IMR-90 (cell line): ENCODE data around the gene DOCK2. TPM values are rescaled to one million over a fixed set of nuclear protein-coding genes. Genes with fewer than 3 reads are reported as not detected.

ENCODE experiments used
- ATAC-seq: fragments of 200-7000 bp; cut with Tn5 transposase; 2 replicates; pipeline ENCODE4 v1.9.1; 2020; ENCODE audit warnings: low read depth, mild to moderate bottlenecking, moderate library complexity
- BruUV-seq: library from RNA; stranded (reverse); fragments of 400-500 nt; replicated peaks from 2 replicates; lab custom pipeline; 2021; lab: Mats Ljungman, UMichigan
- CTCF ChIA-PET: fragments of 300-600 bp; formaldehyde crosslinking; extraction: SDS; loops from one replicate; lab custom pipeline; 2021; ENCODE audit warnings: antibody characterized with exemption; lab: Yijun Ruan, JAX
- POLR2A ChIA-PET: fragments of 300-600 bp; sonication (Branson Sonifier 250); formaldehyde crosslinking; loops from one replicate; lab custom pipeline; 2022; ENCODE audit warnings: antibody characterized with exemption; ENCODE audit not compliant: unreplicated experiment; lab: Charles Lee
- DNase-seq: peaks from one replicate; pipeline ENCODE4 v3.0.0; 2013
- H2AFZ ChIP-seq: replicated peaks from 2 replicates; pipeline ENCODE3; 2013; ENCODE audit warnings: low read length, mild to moderate bottlenecking; ENCODE audit not compliant: poor library complexity
- H2AK5ac ChIP-seq: 2 replicates; pipeline ENCODE4 v1.6.1; 2013; ENCODE audit warnings: low read depth, low read length, inconsistent platforms
- H2AK9ac ChIP-seq: replicated peaks from 2 replicates; pipeline ENCODE3; 2013; ENCODE audit warnings: mild to moderate bottlenecking, low read depth, low read length, moderate library complexity; ENCODE audit not compliant: poor library complexity
- H2BK120ac ChIP-seq: 2 replicates; pipeline ENCODE4 v1.6.1; 2013; ENCODE audit warnings: low read depth, low read length, inconsistent platforms
- H2BK15ac ChIP-seq: 3 replicates; pipeline ENCODE4 v1.6.1; 2013; ENCODE audit warnings: low read depth, low read length, inconsistent platforms
- H2BK20ac ChIP-seq: 2 replicates; pipeline ENCODE4 v1.6.1; 2013; ENCODE audit warnings: low read depth, mild to moderate bottlenecking, inconsistent platforms, low read length, moderate library complexity
- H2BK5ac ChIP-seq: 2 replicates; pipeline ENCODE4 v1.6.1; 2013; ENCODE audit warnings: mild to moderate bottlenecking, low read depth, low read length, inconsistent platforms; ENCODE audit not compliant: poor library complexity, severe bottlenecking
- H3K14ac ChIP-seq: replicated peaks from 2 replicates; pipeline ENCODE4 v1.6.1; 2013; ENCODE audit warnings: low read depth, low read length, inconsistent platforms
- H3K18ac ChIP-seq: 2 replicates; pipeline ENCODE4 v1.6.1; 2013; ENCODE audit warnings: low read depth, low read length, control low read depth
- H3K23ac ChIP-seq: 2 replicates; pipeline ENCODE4 v1.6.1; 2013; ENCODE audit warnings: low read depth, low read length, inconsistent platforms
- H3K27ac ChIP-seq: 2 replicates; pipeline ENCODE4 v1.5.1; 2013; ENCODE audit warnings: mild to moderate bottlenecking, control low read depth, low read length; ENCODE audit not compliant: insufficient read depth
- H3K27me3 ChIP-seq: 2 replicates; pipeline ENCODE4 v1.6.1; 2013; ENCODE audit warnings: low read length; ENCODE audit not compliant: control insufficient read depth, insufficient read depth
- H3K36me3 ChIP-seq: 2 replicates; pipeline ENCODE4 v1.6.1; 2013; ENCODE audit warnings: low read length, mixed read lengths; ENCODE audit not compliant: control insufficient read depth, insufficient read depth
- H3K4ac ChIP-seq: 2 replicates; pipeline ENCODE4 v1.6.1; 2013; ENCODE audit warnings: low read depth, low read length, inconsistent platforms
- H3K4me1 ChIP-seq: 2 replicates; pipeline ENCODE4 v1.6.1; 2013; ENCODE audit warnings: low read length, mixed read lengths; ENCODE audit not compliant: control insufficient read depth, insufficient read depth
- H3K4me2 ChIP-seq: 2 replicates; pipeline ENCODE4 v1.6.1; 2013; ENCODE audit warnings: low read depth, mild to moderate bottlenecking, control low read depth, low read length, moderate library complexity
- H3K4me3 ChIP-seq: 2 replicates; pipeline ENCODE4 v1.5.1; 2013; ENCODE audit warnings: low read depth, mild to moderate bottlenecking, control low read depth, low read length, moderate library complexity; ENCODE audit not compliant: insufficient read depth
- H3K56ac ChIP-seq: 2 replicates; pipeline ENCODE4 v1.6.1; 2013; ENCODE audit warnings: low read length, inconsistent platforms; ENCODE audit not compliant: insufficient read depth; ENCODE audit errors: extremely low read depth
- H3K79me1 ChIP-seq, 2 experiments: 2 replicates each; pipeline ENCODE4 v1.6.1; 2013; ENCODE audit warnings: low read length in 2 of 2, inconsistent platforms in 1 of 2, low read depth in 1 of 2
- H3K9ac ChIP-seq: 2 replicates; pipeline ENCODE4 v1.6.1; 2013; ENCODE audit warnings: low read depth, low read length, control low read depth
- H3K9me1 ChIP-seq: 2 replicates; pipeline ENCODE4 v1.6.1; 2013; ENCODE audit warnings: low read length, inconsistent platforms; ENCODE audit not compliant: insufficient read depth
- H3K9me3 ChIP-seq: 2 replicates; pipeline ENCODE4 v1.6.1; 2013; ENCODE audit warnings: low read length; ENCODE audit not compliant: control insufficient read depth, insufficient read depth
- H4K20me1 ChIP-seq: 2 replicates; pipeline ENCODE4 v1.6.1; 2013; ENCODE audit warnings: low read length, inconsistent platforms; ENCODE audit not compliant: insufficient read depth
- H4K5ac ChIP-seq: 2 replicates; pipeline ENCODE4 v1.6.1; 2013; ENCODE audit warnings: mild to moderate bottlenecking, low read depth, low read length, control low read depth
- H4K8ac ChIP-seq, 2 experiments: 2 replicates each; pipeline ENCODE4 v1.6.1; 2013; ENCODE audit warnings: low read depth in 2 of 2, low read length in 2 of 2, control low read depth in 1 of 2, inconsistent platforms in 1 of 2
- H4K91ac ChIP-seq: 2 replicates; pipeline ENCODE4 v1.6.1; 2013; ENCODE audit warnings: low read depth, low read length, inconsistent platforms; ENCODE audit not compliant: insufficient read depth
- BHLHE40 ChIP-seq: fragments of 150-350 bp; IDR thresholded peaks from 2 replicates; pipeline ENCODE4 v1.6.1; 2016; ENCODE audit warnings: mild to moderate bottlenecking, low read depth, low read length
- CEBPB ChIP-seq: IDR thresholded peaks from 2 replicates; pipeline ENCODE4 v1.6.1; 2012; ENCODE audit warnings: low read depth, low read length, improper control_type of control experiment
- CHD1 ChIP-seq: IDR thresholded peaks from 2 replicates; pipeline ENCODE4 v1.6.1; 2012; ENCODE audit warnings: low read depth, low read length, improper control_type of control experiment
- CTCF ChIP-seq: conservative IDR thresholded peaks from 2 replicates; pipeline ENCODE4 v1.5.1; 2012; ENCODE audit warnings: mild to moderate bottlenecking, low read depth, low read length, improper control_type of control experiment
- FOS ChIP-seq: fragments of 150-350 bp; IDR thresholded peaks from 2 replicates; pipeline ENCODE4 v1.6.1; 2016; ENCODE audit warnings: low read depth, low read length
- MAFK ChIP-seq: IDR thresholded peaks from 2 replicates; pipeline ENCODE4 v1.6.1; 2012; ENCODE audit warnings: low read depth, low read length, improper control_type of control experiment
- MAZ ChIP-seq: IDR thresholded peaks from 2 replicates; pipeline ENCODE4 v1.6.1; 2012; ENCODE audit warnings: low read depth, mild to moderate bottlenecking, low read length, improper control_type of control experiment, moderate library complexity, borderline replicate concordance
- MXI1 ChIP-seq: IDR thresholded peaks from 2 replicates; pipeline ENCODE4 v1.6.1; 2012; ENCODE audit warnings: low read depth, mild to moderate bottlenecking, low read length, moderate library complexity, borderline replicate concordance
- NFE2L2 ChIP-seq: fragments of 150-350 bp; IDR thresholded peaks from 2 replicates; pipeline ENCODE4 v1.6.1; 2016; ENCODE audit warnings: low read depth, mild to moderate bottlenecking, low read length
- POLR2A ChIP-seq: IDR thresholded peaks from 2 replicates; pipeline ENCODE4 v1.6.1; 2012; ENCODE audit warnings: mild to moderate bottlenecking, low read depth, low read length
- RAD21 ChIP-seq: IDR thresholded peaks from 2 replicates; pipeline ENCODE4 v1.6.1; 2012; ENCODE audit warnings: low read length, improper control_type of control experiment
- RCOR1 ChIP-seq: IDR thresholded peaks from 2 replicates; pipeline ENCODE4 v1.6.1; 2012; ENCODE audit warnings: mild to moderate bottlenecking, low read length, improper control_type of control experiment; ENCODE audit not compliant: insufficient replicate concordance
- RFX5 ChIP-seq: IDR thresholded peaks from 2 replicates; pipeline ENCODE4 v1.8.0; 2012; ENCODE audit warnings: low read depth, mild to moderate bottlenecking, low read length, moderate library complexity
- SMC3 ChIP-seq: fragments of 150-350 bp; IDR thresholded peaks from 2 replicates; pipeline ENCODE4 v1.6.1; 2016; ENCODE audit warnings: low read depth, mild to moderate bottlenecking, antibody characterized with exemption, low read length, moderate library complexity
- dilution Hi-C: fragments of 300-500 bp; cut with HindIII; formaldehyde crosslinking; loops from one replicate; pipeline ENCODE4 v1.14.3; 2018; ENCODE audit warnings: low sequenced_read_pairs; ENCODE audit not compliant: unreplicated experiment
- in situ Hi-C: fragments of 300-500 bp; cut with MboI; formaldehyde crosslinking; loops from 3 replicates; pipeline ENCODE4 v1.14.3; 2019; ENCODE audit warnings: low sequenced_read_pairs, inconsistent platforms, mixed read lengths
- intact Hi-C: fragments of 100-400 bp; cut with micrococcal nuclease; formaldehyde crosslinking; loops from 2 replicates; pipeline ENCODE4 v1.10.0; 2022
- polyA plus RNA-seq, 3 experiments: library from polyadenylated mRNA; depleted of rRNA; stranded (reverse); fragments of >200 nt; gene quantifications; 2 replicates each; pipeline ENCODE4 v1.2.3, GENCODE V29; 2012; ENCODE audit warnings: low replicate concordance in 1 of 3
- total RNA-seq: library from RNA; depleted of rRNA; stranded (reverse); fragments of >200 nt; gene quantifications from 2 replicates; pipeline ENCODE4 v1.2.3, GENCODE V29; 2012
- TF ChIP-seq, protein P1 (sequence below): fragments of 150-350 bp; IDR thresholded peaks from 2 replicates; pipeline ENCODE4 v1.6.1; 2016; ENCODE audit warnings: low read depth, mild to moderate bottlenecking, low read length, moderate library complexity, borderline replicate concordance
- TF ChIP-seq, protein P2 (sequence below): fragments of 150-350 bp; IDR thresholded peaks from 2 replicates; pipeline ENCODE4 v1.6.1; 2017; ENCODE audit warnings: mild to moderate bottlenecking, antibody characterized with exemption, low read length, low read depth

DOCK2 gene
- total and polyA plus RNA-seq, 2 of the 4 experiments (the other 2 are of a cell fraction), result 0.72 to 3.0 TPM

DNA sequence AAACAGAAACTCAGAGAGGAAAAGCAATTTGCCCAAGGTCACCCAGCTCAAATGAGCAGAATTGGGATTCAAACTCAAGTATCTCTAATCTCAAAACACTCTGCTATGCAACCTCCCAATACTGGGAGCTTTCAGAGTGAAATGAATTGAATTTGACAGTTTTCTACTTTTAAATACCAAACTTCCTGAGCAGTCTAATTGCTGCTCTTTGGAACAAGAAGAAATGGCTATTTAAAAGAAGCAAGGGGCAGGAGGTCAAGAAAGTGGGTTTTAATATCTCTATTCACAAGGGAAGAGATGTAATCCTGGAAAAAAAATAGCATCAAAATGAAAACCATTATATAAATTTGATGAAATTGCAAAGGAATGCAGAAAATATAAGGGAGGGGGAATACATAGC lies 200.6 kb downstream of the DOCK2 start:
- H3K27ac ChIP-seq, result no peak overlapping the region
- no peak for DNase-seq

More for the DNA sequence above, 200.6 kb downstream of the DOCK2 start:
- Histone ChIP-seq H3K4ac (no peak overlapping the region), H3K9me1 (peaks cover 3% of the 10 kb centered on the region; the same call in 1 of the 2 replicates), H4K8ac (no peak overlapping the region), H3K36me3 (no peaks in the 10 kb centered on the region), H4K20me1 (no peaks in the 10 kb centered on the region), H3K9me3 (no peaks in the 10 kb centered on the region), H4K5ac (no peak overlapping the region), H2BK15ac (no peak overlapping the region), H3K4me2 (no peak overlapping the region), H3K4me1 (no peaks in the 10 kb centered on the region; the same call in 1 of the 2 replicates), H2AFZ (no peak overlapping the region), H2BK20ac (no peak overlapping the region), H2AK5ac (no peak overlapping the region), H3K56ac (no peak overlapping the region), H3K79me1 (no peaks in the 10 kb centered on the region), H3K23ac (no peak overlapping the region), H2AK9ac (no peak overlapping the region), H2BK5ac (no peak overlapping the region), H3K14ac (no peak overlapping the region), H3K9ac (no peak overlapping the region), H3K4me3 (no peak overlapping the region), H2BK120ac (no peak overlapping the region), H3K18ac (no peak overlapping the region), H4K91ac (no peak overlapping the region), H3K27me3 (no peaks in the 10 kb centered on the region)
- ChIA-PET POLR2A (no interaction called here), CTCF (interaction anchor here (1.0 kb wide), 1 partner anchor 19 kb away, joined by 3 read pairs; no protein-coding TSS in a partner anchor)
- intact Hi-C loops (no loop called here), dilution Hi-C loops (no loop called here), in situ Hi-C loops (no loop called here)
- TF ChIP-seq POLR2A (no peak), BHLHE40 (no peak), CTCF (no peak), MAFK (no peak), RAD21 (no peak), NFE2L2 (no peak), FOS (no peak), RFX5 (no peak), MAZ (no peak), MXI1 (no peak), RCOR1 (no peak), SMC3 (no peak), CEBPB (no peak), CHD1 (no peak)
- TF ChIP-seq, protein P1, sequence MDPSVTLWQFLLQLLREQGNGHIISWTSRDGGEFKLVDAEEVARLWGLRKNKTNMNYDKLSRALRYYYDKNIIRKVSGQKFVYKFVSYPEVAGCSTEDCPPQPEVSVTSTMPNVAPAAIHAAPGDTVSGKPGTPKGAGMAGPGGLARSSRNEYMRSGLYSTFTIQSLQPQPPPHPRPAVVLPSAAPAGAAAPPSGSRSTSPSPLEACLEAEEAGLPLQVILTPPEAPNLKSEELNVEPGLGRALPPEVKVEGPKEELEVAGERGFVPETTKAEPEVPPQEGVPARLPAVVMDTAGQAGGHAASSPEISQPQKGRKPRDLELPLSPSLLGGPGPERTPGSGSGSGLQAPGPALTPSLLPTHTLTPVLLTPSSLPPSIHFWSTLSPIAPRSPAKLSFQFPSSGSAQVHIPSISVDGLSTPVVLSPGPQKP, result no peak
- TF ChIP-seq, protein P2, sequence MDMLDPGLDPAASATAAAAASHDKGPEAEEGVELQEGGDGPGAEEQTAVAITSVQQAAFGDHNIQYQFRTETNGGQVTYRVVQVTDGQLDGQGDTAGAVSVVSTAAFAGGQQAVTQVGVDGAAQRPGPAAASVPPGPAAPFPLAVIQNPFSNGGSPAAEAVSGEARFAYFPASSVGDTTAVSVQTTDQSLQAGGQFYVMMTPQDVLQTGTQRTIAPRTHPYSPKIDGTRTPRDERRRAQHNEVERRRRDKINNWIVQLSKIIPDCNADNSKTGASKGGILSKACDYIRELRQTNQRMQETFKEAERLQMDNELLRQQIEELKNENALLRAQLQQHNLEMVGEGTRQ, result no peak
- BruUV-seq, result no TSS peak
- no peak for ATAC-seq
